ENCODE results near the gene KCNJ9.

DNA sequence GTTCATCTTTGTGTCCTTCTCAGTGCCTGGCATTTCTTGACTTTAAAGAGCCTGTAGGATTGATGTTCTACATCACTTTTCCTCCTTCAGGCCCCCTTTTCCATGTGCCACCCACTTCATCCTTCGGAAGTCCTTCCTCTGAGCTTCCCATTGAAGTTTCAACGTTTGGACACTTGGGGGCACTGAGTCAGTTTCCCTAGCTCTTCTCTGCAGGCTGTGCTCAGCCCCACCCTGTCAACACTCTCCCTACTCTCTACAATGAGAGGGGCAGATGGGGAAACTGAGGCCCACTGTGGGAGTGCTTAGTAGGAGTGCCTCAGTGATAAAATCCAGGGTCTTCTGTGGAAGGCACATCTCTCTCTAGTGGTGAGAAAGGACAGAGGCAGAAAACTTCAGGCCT is 23.3 kb upstream of the KCNJ9 start:
- TF ChIP-seq, protein P1, sequence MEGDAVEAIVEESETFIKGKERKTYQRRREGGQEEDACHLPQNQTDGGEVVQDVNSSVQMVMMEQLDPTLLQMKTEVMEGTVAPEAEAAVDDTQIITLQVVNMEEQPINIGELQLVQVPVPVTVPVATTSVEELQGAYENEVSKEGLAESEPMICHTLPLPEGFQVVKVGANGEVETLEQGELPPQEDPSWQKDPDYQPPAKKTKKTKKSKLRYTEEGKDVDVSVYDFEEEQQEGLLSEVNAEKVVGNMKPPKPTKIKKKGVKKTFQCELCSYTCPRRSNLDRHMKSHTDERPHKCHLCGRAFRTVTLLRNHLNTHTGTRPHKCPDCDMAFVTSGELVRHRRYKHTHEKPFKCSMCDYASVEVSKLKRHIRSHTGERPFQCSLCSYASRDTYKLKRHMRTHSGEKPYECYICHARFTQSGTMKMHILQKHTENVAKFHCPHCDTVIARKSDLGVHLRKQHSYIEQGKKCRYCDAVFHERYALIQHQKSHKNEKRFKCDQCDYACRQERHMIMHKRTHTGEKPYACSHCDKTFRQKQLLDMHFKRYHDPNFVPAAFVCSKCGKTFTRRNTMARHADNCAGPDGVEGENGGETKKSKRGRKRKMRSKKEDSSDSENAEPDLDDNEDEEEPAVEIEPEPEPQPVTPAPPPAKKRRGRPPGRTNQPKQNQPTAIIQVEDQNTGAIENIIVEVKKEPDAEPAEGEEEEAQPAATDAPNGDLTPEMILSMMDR (IDR thresholded peaks at IDR 0.05; ENCODE audit: insufficient read depth, low read depth, low read length), result peak; percentile 18
- no peak for TF ChIP-seq EZH2 (IDR thresholded peaks at IDR 0.05; ENCODE audit: insufficient read depth, low read length)

Data from astrocyte (in vitro differentiated cells and primary cell).